Limb (tissue), 2 donors: ENCODE results near the gene CNOT6.

Experiments used
- DNase-seq, 2 donors: peaks; one replicate each; pipeline ENCODE4 v3.0.0-alpha.2; 2016; ENCODE audit errors: extremely low spot score in 2 of 2

CNOT6 gene

GRCh38 chr5:180599981-180600553 is 105.9 kb downstream of the CNOT6 start:
- no peak for DNase-seq

- DNase-seq = no peak
Observed at GRCh38 chr5:180600554-180601041, 106.4 kb downstream of the CNOT6 start.

GRCh38 chr5:180601591-180602480 is 107.7 kb downstream of the CNOT6 start:
- no peak for DNase-seq

DNA sequence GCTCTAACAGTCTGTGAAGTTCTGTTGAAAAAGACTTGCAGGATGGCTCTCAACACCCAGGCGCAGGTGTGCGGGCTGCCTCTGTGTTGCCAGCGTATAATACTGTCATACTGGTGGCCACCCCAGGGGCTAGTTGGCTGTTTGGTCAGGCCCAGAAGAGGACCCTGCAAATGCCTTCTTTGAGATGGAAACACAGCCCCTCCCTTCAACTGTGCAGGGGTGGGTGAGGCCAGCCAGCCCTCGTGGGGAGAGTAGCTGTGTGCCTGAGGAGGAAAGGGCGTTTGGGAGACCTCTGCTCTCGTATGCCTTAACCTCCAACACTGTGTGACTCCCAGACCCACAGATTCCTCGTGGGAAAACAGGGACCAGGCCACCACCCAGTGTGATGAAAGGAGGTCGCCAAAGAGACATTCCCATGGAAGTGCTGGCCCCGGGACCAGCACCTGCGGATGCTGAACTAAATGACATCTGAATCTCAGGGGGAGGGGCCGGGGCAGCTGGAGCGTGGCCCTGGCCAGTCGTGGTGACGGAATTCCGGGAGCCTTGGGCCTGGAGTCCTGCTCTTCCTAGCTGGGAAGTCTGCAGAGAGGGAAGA is 108.4 kb downstream of the CNOT6 start:
- DNase-seq = no peak

GRCh38 chr5:180603076-180603594 is 109.0 kb downstream of the CNOT6 start:
- no peak for DNase-seq

DNA sequence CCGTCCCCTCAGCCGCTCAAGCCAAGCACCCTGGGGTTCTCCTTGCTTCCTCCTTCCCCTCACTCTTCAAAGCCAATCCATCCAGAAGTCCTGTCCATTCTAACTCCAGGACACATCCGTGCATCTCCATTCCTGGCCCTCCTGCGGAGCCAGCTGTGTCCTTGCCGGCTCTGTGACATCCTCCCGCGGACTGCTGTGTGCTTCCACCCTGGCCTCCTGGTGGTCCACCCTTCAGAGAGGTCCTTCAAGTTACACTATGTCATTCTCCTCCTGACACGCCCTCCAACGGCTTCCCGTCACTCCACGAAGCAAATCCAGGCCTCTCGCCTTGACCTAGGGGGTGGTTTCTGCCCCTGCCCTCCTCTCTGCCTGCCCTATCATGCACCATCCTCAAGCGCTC is 110.1 kb downstream of the CNOT6 start:
- no peak for DNase-seq

DNA sequence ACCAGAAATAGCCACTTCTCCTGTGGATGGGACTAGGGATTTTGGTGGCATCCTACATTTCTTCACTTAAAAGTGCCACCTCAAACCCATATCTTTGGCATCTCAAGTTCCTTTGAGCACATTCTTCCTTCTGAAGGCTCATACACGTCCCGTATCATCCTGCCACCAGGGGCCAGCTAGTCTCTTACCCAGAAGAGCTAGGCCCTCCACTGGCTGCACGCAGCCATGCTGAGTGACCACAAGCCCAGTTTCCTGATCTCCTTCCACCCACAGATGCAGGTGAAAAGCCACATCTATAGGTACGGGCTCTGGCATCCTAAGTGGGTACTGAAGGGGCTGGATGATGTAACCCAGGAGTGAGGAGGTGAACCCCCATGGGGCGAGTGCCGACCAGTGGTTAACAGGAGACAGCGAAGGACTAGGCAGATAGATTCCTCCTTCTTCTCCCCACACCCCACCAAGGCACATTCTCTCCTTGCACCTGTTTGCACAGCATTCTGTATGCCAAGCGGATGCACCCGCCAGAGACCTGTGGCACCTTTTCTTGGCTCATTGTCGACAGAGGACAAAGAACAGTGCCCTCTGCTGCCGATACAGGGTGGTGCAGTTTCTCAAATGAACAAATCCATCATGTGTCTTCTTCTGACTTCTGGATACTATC is 111.5 kb downstream of the CNOT6 start:
- peak in 1 of 2 donors; percentile 30 for DNase-seq

DNA sequence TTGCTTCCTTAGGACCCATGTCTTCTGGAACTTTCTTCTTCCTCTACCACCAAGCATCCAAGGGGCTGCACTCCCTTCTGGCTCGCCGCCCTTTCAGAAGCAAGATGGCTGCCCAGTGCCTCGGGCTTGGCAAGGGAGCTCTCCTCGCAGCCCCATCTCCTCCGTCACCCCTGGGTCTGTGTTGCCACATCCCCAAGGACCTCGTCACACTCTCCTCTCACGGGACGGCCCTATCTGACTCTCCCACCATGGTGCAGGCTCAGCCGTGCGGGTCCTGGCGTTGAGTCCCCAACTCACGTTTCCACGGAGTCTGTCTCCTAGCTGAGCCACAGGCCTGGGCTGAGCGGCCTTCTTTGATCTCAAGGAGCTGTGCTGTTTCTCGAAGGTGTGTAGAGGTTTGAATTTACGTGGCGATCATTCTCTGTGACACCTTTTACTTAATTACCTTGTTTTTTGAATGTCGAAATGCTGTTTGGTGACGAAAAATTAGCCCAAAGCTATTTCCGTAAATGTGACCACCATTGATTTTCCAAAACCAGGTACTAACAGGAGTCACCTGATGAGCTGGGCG is 112.1 kb downstream of the CNOT6 start:
- DNase-seq = no peak

DNA sequence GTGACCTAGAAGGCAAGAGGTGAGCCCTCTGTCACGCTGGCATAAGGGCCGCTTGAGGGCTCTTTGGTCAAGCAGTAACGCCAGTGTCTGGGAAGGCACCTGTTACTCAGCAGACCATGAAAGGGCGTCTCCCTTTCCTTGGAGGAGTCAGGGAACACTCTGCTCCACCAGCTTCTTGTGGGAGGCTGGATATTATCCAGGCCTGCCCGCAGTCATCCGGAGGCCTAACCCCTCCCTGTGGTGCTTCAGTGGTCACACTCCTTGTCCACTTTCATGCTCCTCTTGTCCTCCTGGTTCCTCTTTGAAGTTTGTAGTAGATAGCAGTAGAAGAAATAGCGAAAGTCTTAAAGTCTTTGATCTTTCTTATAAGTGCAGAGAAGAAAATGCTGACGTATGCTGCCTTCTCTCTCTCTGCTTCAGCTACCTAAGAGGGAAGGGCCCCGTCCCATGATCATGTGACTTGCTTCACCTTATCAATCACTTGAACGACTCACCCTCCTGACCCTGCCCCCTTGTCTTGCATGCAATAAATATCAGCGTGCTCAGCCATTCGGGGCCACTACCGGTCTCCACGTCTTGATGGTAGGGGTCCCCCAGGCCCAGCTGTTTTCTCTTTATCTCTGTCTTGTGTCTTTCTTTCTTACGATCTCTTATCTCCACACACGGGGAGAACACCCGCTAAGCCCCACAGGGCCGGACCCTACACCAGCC is 113.8 kb downstream of the CNOT6 start:
- no peak for DNase-seq

- no peak for DNase-seq
Observed at GRCh38 chr5:180608572-180609310, 114.6 kb downstream of the CNOT6 start.

- no peak for DNase-seq
Observed at GRCh38 chr5:180609386-180609785, 115.2 kb downstream of the CNOT6 start.

- DNase-seq = no peak
Observed at GRCh38 chr5:180609817-180610550, 115.8 kb downstream of the CNOT6 start.

- DNase-seq = no peak
Observed at GRCh38 chr5:180611140-180611850, 117.1 kb downstream of the CNOT6 start.

DNA sequence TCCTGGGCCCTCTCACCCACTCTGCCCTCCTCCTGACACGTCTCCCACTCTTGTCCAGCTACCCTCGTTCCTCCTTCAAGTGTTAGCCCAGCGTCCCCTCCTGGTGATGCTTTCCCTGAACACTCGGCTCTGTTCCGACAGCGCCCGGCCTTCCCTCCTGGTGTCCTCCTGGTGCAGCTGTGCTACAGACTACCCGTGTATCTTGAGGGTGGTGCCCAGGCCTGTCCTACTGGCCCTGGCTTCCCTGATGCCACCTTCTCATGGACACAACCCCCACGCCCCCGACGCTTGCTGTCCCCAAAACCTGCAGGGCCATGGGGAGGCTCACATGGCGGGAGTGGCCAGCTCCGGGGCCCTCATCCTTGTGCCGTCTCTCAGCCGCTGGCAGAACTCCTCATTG is 118.5 kb downstream of the CNOT6 start:
- DNase-seq = no peak

DNA sequence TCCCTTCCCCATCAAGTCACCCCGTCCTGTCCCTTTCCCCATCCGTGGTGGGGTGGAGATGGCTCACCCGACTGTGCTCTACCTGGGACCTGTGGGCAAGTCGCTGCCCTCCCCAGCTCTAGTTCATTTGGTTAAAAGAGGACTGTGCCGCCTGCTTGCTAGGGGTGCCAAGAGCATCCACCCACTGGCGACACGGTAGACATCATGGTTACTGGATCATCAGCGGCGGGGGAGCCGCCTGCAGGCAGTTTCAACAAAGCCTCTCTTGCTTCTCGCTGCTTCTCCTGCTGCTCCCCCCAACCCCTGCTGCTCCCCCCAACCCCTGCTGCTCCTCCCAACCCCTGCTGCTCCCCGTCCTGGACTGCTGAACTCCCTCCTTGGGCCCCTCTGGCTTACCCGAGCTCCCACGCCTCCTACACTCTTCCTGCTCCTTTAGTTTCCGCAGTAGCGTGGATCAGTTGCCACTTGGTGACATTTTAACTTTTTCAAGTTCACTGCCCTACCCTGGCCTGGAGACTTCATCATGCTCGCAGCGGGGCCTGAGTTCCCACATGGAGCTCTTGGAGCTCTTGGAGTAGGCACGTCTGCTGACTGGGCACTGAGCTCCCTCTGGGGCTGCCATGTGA is 119.1 kb downstream of the CNOT6 start:
- DNase-seq = no peak

GRCh38 chr5:180613814-180614188 is 119.6 kb downstream of the CNOT6 start:
- DNase-seq = no peak

GRCh38 chr5:180618487-180618828 is 124.3 kb downstream of the CNOT6 start:
- DNase-seq = no peak

GRCh38 chr5:180618829-180619562 is 124.8 kb downstream of the CNOT6 start:
- DNase-seq = peak; percentile 41 to 74
